GM10266 (cell line): ENCODE measurements around the gene ZNF804B.

Source experiments
- DNase-seq: peaks from one replicate; pipeline ENCODE4 v3.0.0; 2012; ENCODE audit errors: extremely low spot score
- TF ChIP-seq, protein P1 (sequence below): IDR thresholded peaks from 2 replicates; pipeline ENCODE4 v1.5.1; 2012; ENCODE audit warnings: mild to moderate bottlenecking, low read depth; ENCODE audit not compliant: control insufficient read depth, insufficient read depth; ENCODE audit errors: missing control alignments

Gene ZNF804B

GRCh38 chr7:89129600-89130375 is 370.3 kb downstream of the ZNF804B start:
- DNase-seq = no peak
- TF ChIP-seq, protein P1, sequence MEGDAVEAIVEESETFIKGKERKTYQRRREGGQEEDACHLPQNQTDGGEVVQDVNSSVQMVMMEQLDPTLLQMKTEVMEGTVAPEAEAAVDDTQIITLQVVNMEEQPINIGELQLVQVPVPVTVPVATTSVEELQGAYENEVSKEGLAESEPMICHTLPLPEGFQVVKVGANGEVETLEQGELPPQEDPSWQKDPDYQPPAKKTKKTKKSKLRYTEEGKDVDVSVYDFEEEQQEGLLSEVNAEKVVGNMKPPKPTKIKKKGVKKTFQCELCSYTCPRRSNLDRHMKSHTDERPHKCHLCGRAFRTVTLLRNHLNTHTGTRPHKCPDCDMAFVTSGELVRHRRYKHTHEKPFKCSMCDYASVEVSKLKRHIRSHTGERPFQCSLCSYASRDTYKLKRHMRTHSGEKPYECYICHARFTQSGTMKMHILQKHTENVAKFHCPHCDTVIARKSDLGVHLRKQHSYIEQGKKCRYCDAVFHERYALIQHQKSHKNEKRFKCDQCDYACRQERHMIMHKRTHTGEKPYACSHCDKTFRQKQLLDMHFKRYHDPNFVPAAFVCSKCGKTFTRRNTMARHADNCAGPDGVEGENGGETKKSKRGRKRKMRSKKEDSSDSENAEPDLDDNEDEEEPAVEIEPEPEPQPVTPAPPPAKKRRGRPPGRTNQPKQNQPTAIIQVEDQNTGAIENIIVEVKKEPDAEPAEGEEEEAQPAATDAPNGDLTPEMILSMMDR = no peak

DNA sequence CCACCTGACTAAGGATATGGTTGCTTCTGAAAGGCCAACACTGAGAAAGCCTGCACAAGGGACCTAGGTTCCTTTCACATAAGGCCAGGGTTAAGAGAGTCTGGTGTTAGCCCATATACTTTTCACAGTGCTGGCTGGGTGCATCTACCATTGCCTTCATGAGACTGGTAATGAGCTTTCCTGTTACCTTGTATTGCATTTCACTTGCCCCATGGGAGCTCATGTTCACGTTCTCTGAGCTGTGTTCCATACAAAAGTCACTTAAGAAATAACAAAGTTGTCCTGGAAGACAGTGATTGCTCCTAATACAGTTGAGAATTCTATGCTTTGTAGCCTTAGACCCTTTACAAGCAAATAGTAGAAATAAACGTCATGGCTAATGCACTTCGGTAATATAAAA is 373.9 kb downstream of the ZNF804B start:
- TF ChIP-seq, protein P1 = no peak
- DNase-seq = no peak

- TF ChIP-seq, protein P1 = no peak
- DNase-seq = no peak
These were observed 374.3 kb downstream of the ZNF804B start for GRCh38 chr7:89133819-89134218.

- TF ChIP-seq, protein P1 = no peak
- no peak for DNase-seq
These were observed 386.3 kb downstream of the ZNF804B start for GRCh38 chr7:89145801-89146200.

GRCh38 chr7:89160107-89160506 is 400.6 kb downstream of the ZNF804B start:
- no peak for DNase-seq
- TF ChIP-seq, protein P1 = no peak

- TF ChIP-seq, protein P1 = no peak
- DNase-seq = no peak
These were observed 405.9 kb downstream of the ZNF804B start for GRCh38 chr7:89165421-89165820.

- DNase-seq = no peak
- TF ChIP-seq, protein P1 = no peak
These were observed 411.1 kb downstream of the ZNF804B start for GRCh38 chr7:89170628-89171027.
